Erythroblast (primary cell): Measurements from ENCODE around the gene PRKAG1.

ENCODE experiments used
- GATA1 ChIP-seq: IDR thresholded peaks from 2 replicates; pipeline ENCODE4 v1.6.1; 2011; ENCODE audit warnings: low read depth, mild to moderate bottlenecking, control low read depth, low read length, moderate library complexity
- POLR2A ChIP-seq: IDR thresholded peaks from 2 replicates; pipeline ENCODE4 v1.6.1; 2011; ENCODE audit warnings: mild to moderate bottlenecking, low read length

- TF ChIP-seq POLR2A, result no peak
- no peak for TF ChIP-seq GATA1
These were observed 34.1 kb upstream of the PRKAG1 start for GRCh38 chr12:49052451-49053208.
